Panc1 (cell line): ENCODE measurements around the gene ACTR3C.

ENCODE experiments used
- POLR2AphosphoS5 ChIP-seq: IDR thresholded peaks from 2 replicates; pipeline ENCODE4 v1.6.1; 2012; ENCODE audit warnings: mild to moderate bottlenecking, low read depth, low read length, moderate library complexity
- SIN3A ChIP-seq: IDR thresholded peaks from 2 replicates; pipeline ENCODE4 v1.6.1; 2012; ENCODE audit warnings: low read depth, mild to moderate bottlenecking, low read length, moderate library complexity, borderline replicate concordance; ENCODE audit not compliant: insufficient read depth
- TF ChIP-seq, protein P1 (sequence below): fragments of 450-650 bp; IDR thresholded peaks from 2 replicates; pipeline ENCODE4 v1.5.1; 2017; ENCODE audit warnings: mild to moderate bottlenecking
- TF ChIP-seq, protein P2 (sequence below), 2 experiments: IDR thresholded peaks; 2 replicates each; pipeline ENCODE4 v1.6.1; 2011 to 2012; ENCODE audit warnings: low read depth in 2 of 2, control low read depth in 1 of 2, low read length in 1 of 2, mild to moderate bottlenecking in 1 of 2, moderate library complexity in 1 of 2; ENCODE audit not compliant: insufficient read depth in 1 of 2

DNA sequence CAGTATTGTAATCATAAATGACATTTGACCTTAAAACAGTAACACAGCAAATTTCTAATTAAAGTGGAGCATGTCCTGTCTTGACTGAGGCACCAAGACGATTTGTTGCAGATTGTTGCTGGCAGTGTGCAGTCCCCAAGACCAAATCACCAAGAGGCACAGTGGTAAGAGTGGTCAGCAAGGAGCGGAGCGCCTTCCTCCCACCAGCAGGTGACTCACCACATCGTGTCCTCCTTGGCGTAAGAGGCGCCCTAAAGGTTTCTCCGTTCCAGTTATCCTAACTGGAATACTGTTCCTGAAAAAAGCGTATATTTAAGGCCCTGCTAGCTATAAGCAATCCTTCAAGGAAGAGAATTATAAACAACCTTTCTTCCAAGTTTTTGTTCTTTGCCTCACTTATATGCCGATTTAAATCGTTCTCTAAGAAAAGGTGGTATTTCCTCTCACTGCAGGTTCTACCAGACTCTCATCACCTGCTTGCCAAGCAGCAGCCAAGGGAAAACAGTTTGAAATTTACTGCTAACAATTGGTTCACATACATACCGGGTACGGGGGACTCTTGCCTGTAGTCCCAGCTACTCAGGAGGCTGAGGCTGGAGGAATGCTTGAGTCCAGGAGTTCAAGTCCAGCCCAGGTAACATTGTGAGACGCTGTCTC, 34.6 kb upstream of the ACTR3C start:
- no peak for TF ChIP-seq SIN3A
- TF ChIP-seq, protein P1, sequence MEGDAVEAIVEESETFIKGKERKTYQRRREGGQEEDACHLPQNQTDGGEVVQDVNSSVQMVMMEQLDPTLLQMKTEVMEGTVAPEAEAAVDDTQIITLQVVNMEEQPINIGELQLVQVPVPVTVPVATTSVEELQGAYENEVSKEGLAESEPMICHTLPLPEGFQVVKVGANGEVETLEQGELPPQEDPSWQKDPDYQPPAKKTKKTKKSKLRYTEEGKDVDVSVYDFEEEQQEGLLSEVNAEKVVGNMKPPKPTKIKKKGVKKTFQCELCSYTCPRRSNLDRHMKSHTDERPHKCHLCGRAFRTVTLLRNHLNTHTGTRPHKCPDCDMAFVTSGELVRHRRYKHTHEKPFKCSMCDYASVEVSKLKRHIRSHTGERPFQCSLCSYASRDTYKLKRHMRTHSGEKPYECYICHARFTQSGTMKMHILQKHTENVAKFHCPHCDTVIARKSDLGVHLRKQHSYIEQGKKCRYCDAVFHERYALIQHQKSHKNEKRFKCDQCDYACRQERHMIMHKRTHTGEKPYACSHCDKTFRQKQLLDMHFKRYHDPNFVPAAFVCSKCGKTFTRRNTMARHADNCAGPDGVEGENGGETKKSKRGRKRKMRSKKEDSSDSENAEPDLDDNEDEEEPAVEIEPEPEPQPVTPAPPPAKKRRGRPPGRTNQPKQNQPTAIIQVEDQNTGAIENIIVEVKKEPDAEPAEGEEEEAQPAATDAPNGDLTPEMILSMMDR: no peak
- no peak for TF ChIP-seq POLR2AphosphoS5
- TF ChIP-seq, protein P2, sequence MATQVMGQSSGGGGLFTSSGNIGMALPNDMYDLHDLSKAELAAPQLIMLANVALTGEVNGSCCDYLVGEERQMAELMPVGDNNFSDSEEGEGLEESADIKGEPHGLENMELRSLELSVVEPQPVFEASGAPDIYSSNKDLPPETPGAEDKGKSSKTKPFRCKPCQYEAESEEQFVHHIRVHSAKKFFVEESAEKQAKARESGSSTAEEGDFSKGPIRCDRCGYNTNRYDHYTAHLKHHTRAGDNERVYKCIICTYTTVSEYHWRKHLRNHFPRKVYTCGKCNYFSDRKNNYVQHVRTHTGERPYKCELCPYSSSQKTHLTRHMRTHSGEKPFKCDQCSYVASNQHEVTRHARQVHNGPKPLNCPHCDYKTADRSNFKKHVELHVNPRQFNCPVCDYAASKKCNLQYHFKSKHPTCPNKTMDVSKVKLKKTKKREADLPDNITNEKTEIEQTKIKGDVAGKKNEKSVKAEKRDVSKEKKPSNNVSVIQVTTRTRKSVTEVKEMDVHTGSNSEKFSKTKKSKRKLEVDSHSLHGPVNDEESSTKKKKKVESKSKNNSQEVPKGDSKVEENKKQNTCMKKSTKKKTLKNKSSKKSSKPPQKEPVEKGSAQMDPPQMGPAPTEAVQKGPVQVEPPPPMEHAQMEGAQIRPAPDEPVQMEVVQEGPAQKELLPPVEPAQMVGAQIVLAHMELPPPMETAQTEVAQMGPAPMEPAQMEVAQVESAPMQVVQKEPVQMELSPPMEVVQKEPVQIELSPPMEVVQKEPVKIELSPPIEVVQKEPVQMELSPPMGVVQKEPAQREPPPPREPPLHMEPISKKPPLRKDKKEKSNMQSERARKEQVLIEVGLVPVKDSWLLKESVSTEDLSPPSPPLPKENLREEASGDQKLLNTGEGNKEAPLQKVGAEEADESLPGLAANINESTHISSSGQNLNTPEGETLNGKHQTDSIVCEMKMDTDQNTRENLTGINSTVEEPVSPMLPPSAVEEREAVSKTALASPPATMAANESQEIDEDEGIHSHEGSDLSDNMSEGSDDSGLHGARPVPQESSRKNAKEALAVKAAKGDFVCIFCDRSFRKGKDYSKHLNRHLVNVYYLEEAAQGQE (IDR thresholded peaks at IDR 0.05; ENCODE audit: insufficient read depth in 1 of 2, low read depth in 2 of 2, low read length in 1 of 2): no peak
